HG03025 (cell line): ENCODE data around the gene PPP1R1C.
"Not testable (repeated sequence)": the region's sequence is repeated elsewhere in the genome, so short reads cannot be mapped to it uniquely, and the experiment has no call there.

Experiments used
- ATAC-seq: cut with Tn5 transposase; IDR thresholded peaks from one replicate; pipeline ENCODE4 v1.9.1; 2021; ENCODE audit warnings: mild to moderate bottlenecking, moderate library complexity; ENCODE audit not compliant: unreplicated experiment, low FRiP score

The PPP1R1C gene

GRCh38 chr2:181985632-181986205 lies at the start of gene PPP1R1C:
Gene PPP1R1C, plus strand, starts transcription at chr2:181985853. Its CDS starts 258 bp downstream, at chr2:181986111.
- no peak for ATAC-seq

DNA sequence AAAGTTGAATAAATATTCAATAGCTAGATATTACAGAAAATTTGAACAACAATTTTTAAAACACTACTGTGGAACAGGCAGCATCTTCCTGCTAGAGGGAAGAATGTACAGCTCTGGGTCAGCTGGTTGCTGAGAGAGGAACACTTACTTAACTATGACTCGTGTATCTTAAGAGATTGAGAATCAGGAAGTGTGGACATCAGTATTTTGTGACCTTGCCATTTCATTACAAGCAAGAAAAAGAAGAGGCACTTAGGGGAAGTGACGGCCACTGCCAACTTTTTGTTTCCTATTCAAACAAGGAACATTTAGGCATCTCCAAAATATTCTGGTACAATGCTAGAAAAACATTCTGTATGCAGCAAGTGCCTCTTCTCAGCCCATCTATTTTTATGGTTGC lies 48.2 kb upstream of the PPP1R1C start:
- no peak for ATAC-seq

- ATAC-seq, result no peak
These were observed 42.1 kb upstream of the PPP1R1C start for GRCh38 chr2:181943411-181944124.

- ATAC-seq, result no peak
These were observed 41.3 kb upstream of the PPP1R1C start for GRCh38 chr2:181944164-181944913.

DNA sequence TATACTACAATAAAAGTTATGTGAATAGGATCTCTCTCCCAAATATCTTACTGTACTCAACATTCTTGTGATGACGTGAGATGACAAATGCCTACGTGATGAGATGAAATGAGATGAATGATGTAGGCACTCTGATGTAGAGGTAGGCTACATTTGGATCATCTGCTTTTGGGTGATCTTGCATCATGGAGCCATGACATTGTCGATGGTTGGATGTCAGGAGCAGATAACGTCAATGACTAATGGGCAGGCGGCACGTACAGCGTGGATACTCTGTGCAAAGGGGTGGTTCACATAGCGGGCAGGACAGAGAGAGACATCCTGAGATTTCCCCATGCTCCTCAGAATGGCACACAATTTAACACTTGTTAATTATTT lies 40.8 kb upstream of the PPP1R1C start:
- ATAC-seq, result no peak

GRCh38 chr2:181946444-181947127 lies 39.1 kb upstream of the PPP1R1C start:
- no peak for ATAC-seq

- ATAC-seq, result no peak
These were observed 38.4 kb upstream of the PPP1R1C start for GRCh38 chr2:181947273-181947672.

DNA sequence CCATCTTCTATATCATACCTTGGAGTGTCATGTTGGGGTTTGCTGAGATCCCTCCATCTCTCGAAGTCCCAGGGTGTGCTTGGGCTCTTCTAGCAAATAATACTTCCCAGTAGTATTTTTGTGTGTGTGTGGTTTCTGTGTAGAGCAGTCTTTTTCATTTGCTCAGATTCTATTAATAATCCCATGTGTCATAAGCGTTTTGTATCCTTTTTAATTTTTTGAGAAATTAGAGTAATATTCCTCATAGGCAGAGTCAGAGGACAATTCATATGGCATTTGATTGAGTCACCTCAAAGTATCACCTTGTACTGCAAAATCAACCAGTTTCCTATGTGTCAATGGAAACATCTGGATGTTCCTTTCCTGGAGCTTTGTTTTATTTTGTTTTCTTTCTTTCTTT lies 37.4 kb upstream of the PPP1R1C start:
- no peak for ATAC-seq

DNA sequence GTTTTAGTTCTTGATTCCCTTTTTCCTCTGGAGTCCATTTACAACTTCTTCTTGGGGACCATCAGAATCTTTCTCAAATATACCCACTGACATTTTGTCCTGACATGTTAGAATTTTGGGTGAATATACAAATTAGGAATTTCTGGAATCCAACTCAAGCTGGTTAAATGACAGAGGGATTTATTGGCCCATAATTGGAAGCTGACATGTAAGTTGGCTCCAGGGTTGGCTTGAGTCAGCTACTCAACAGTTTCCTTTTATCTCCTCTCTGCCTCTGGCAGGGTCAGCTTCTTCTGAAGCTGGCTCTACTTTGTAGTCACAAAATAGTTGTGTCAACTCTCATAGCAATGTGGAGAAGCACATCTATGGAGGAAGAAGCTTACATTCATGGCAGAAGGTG lies 36.6 kb upstream of the PPP1R1C start:
- ATAC-seq, result no peak

GRCh38 chr2:181952404-181953226 lies 33.0 kb upstream of the PPP1R1C start:
- no peak for ATAC-seq

DNA sequence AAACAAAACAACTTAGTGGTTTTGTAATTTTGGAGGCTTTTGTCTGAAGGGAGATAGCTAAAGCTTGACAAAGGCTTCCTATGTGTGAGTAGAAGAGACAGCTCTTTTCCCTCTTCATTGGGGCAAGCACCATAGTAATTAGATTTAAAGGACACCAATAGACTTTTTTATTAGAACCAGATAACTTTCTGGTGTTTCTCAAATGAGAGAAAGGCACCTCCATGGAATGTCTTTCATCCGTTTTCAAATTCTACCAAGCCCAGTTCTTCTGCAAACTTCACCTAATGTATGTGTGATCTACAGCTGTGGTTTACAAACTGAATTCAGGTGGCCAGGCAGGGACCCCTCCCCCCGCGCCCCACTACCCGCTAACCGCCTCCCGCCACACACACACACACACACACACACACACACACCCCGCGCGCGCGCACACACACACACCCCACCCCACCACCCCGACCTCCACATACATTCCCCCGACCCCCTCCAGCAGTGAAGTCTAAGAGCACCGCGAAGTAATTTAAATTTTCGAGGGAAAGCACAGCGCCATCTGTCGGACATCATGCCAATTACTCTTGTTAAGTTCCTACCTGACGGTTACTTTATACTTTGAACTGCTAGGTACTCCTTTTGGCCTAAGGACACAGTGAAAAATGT lies 31.6 kb upstream of the PPP1R1C start:
- ATAC-seq, result no peak

GRCh38 chr2:181954538-181954883 lies 31.1 kb upstream of the PPP1R1C start:
- no peak for ATAC-seq

- ATAC-seq, result no peak
These were observed 30.6 kb upstream of the PPP1R1C start for GRCh38 chr2:181955010-181955409.

GRCh38 chr2:181955866-181956265 lies 29.8 kb upstream of the PPP1R1C start:
- ATAC-seq, result not testable (repeated sequence)

- no peak for ATAC-seq
These were observed 28.0 kb upstream of the PPP1R1C start for GRCh38 chr2:181957668-181958067.

DNA sequence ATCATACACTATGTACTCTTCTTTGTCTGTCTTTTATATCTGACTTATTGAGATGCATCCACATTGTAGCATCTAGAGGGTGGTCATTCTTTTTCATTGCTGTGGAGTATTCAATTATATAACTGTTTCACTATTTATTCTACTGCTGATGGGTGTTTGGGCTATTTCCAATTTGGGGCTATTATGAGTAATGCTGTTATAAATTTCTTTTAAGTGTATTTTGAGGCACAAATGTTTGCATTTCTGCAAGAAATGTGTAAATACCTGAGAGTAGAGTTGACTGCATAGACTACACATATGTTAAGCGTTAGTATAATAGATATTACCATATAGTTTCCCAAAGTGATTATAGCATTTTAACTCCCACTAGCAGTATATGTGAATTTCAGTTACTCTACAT lies 26.9 kb upstream of the PPP1R1C start:
- no peak for ATAC-seq

- ATAC-seq, result no peak
These were observed 26.1 kb upstream of the PPP1R1C start for GRCh38 chr2:181959508-181959907.

GRCh38 chr2:181961167-181961566 lies 24.5 kb upstream of the PPP1R1C start:
- ATAC-seq, result not testable (repeated sequence)

GRCh38 chr2:181962142-181962541 lies 23.5 kb upstream of the PPP1R1C start:
- no peak for ATAC-seq
